A549 (cell line): ENCODE measurements around the gene UCHL5.

Experiments
- CTCF ChIP-seq: fragments of >200 bp; sonication (Bioruptor Twin); formaldehyde crosslinking; IDR thresholded peaks from 3 replicates; pipeline ENCODE4 v1.5.1; 2016
- EP300 ChIP-seq, 2 experiments: fragments of >200 bp; sonication (Bioruptor Twin); formaldehyde crosslinking; IDR thresholded peaks; 2 replicates in 1 of 2; 3 replicates in 1 of 2; pipeline ENCODE4 v1.6.1; 2016 to 2017

GRCh38 chr1:193013707-193014106 is 45.5 kb downstream of the UCHL5 start:
- TF ChIP-seq EP300 (IDR thresholded peaks at IDR 0.05) (no peak), CTCF (no peak)
